ENCODE results near the gene CACNA2D4. TPM values are rescaled to one million over a fixed set of nuclear protein-coding genes. Genes with fewer than 3 reads are reported as not detected.
A peak's percentile ranks its signal among the peaks of the same experiment; 100 is the strongest.

Gene CACNA2D4
- total RNA-seq, 2 experiments from 2014 or later: 5.5 to 7.2 TPM

DNA sequence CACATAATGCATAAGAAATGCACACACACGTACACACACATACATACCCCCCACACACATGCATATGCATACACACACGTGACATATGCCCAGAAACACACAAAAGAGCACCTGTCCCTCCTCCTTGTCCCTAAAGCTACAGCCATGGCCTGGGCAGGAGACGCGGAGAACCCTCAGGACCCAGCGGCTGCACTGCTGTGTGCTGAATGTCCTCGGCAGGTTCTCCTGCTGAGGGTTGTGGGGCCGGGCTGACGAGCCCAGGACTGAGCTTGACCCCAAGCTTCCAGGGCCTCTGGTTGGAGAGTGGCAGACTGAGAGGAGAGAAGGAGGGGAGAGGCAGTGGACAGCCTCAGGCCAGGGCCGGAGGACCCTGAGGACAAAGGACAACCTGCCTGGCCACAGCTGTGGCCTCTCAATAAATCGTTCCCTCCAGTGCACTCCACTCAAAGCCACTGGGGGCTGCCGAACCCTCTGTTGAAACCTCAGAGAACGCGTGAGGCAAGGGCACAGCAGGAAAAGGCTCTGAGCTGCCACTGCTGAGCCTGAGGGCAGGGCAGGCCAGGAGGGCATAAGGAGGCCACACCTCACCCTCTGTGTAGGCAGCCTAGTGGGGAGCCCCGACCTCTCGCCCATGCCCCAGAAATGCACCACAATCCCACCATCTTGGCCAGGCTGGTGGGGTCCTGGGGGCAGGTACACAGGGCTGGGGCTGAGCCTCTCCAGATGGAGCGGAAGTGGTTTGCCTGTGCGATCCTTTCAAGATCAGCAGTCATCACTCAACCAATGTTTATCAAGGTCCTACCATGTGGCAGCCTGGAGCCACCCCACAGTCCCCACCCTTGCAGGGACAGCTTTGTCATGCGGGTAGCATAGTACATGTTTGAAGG lies 3.1 kb downstream of the CACNA2D4 start:
- POLR2A ChIA-PET: no interaction called here
- intact Hi-C loops (cut with DNase I, micrococcal nuclease): loop anchor here in 1 of 2 experiments (10.0 kb wide), 1 partner anchor 581 kb away; no protein-coding TSS in a partner anchor
- DNase-seq: peak; percentile 54
- Mint-ChIP-seq H3K27ac (peak overlapping the region; percentile 74), H3K36me3 (ENCODE audit: low read depth) (no peaks in the 10 kb centered on the region), H3K4me3 (no peak overlapping the region), H3K27me3 (peaks cover 3% of the 10 kb centered on the region), H3K9me3 (ENCODE audit: low read depth) (no peaks in the 10 kb centered on the region), H3K4me1 (peaks cover 16% of the 10 kb centered on the region)
- CTCF ChIA-PET: interaction anchor here (0.6 to 2.3 kb wide), 4 partner anchors 25 to 280 kb away, joined by 3 to 9 read pairs (median 3); no protein-coding TSS in a partner anchor
- peak; percentile 92 for ATAC-seq

DNA sequence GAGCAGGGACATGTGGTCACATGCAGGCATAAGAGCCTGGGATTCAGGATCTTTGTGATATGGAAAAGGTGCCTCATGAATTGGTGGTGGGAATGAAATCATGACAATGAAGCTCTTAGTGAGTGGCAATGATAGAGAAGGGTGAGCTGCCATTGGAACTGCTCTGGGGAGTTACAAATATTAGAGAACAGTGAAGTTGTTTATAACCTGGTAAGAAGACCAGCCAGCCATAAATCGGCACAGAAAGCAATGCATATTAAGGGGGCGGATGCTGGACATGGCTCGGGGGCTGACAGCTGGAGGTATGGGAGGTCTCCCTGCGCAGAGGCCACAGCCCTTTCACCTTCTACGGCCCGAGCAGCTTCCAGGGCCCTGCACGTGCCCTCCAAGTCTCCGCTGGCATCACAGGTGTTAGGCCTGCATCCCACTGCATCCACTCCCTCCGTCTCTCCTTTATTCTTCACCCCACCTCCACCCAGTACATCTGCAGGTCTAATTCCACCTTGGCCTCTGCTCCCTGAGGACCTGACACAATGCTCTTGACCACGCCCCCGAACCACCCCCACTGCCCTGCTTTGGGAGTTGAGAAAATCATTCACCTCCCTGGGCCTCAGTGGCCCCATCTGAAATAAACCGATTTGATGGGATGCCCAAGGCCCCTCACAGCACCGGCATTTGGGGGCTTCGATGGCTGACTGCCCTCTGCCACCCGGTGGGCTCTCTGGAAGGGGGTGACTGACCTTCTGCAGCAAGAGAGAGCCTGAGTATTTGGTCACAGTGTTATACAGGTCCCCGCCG lies 4.1 kb downstream of the CACNA2D4 start:
- H3K27ac Mint-ChIP-seq: no peak overlapping the region
- H3K27me3 Mint-ChIP-seq: peaks cover 7% of the 10 kb centered on the region
- ChIA-PET POLR2A (no interaction called here), CTCF (interaction anchor here (0.6 to 2.3 kb wide), 2 partner anchors 7 to 26 kb away, joined by 3 to 9 read pairs; no protein-coding TSS in a partner anchor)
- no peaks in the 10 kb centered on the region for H3K36me3 Mint-ChIP-seq (ENCODE audit: low read depth)
- intact Hi-C loops (cut with DNase I, micrococcal nuclease): loop anchor here in 1 of 2 experiments (10.0 kb wide), 1 partner anchor 580 kb away; no protein-coding TSS in a partner anchor
- ATAC-seq: no peak
- DNase-seq: peak; percentile 2
- H3K4me3 Mint-ChIP-seq: no peak overlapping the region
- H3K4me1 Mint-ChIP-seq: peaks cover 16% of the 10 kb centered on the region
- no peaks in the 10 kb centered on the region for H3K9me3 Mint-ChIP-seq (ENCODE audit: low read depth)

DNA sequence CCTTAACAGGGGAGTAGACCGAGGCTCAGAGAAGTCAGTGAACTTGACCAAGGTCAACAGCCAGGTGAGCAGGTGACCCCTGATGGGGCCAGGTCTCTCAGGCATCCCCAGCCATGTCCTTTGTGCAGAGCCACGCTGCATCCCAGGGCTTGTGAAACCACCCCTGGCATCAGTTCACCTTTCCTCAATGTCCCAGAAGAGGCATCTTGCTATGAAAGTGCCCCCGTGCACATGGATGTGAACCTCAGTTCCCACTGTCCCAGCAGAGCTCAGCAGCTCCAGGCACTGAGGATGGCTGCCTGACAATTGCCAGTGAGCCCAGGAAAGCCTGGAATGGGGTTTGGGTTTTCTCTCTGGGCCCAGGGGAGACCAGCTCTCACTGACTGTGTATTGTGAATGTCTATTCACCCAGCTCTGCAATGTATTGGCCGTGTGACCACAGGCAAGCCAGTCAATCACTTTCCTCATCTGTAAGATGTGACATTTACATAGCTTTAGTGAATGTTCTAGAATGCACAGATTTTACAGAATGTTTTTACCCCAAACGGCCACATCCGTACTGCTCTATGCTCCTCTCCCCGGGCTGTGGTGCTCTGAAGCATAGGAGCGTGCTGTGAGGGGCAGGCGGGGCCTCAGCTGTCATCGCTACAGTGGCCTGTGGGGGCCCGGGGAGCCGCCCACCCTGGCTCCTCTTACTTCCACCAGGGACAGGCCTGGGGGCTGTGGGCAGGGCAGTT lies 4.9 kb downstream of the CACNA2D4 start:
- Mint-ChIP-seq H3K36me3 (ENCODE audit: low read depth) (no peaks in the 10 kb centered on the region), H3K27ac (no peak overlapping the region), H3K27me3 (peaks cover 7% of the 10 kb centered on the region), H3K4me1 (peaks cover 16% of the 10 kb centered on the region), H3K9me3 (ENCODE audit: low read depth) (no peaks in the 10 kb centered on the region), H3K4me3 (no peak overlapping the region)
- no peak for DNase-seq
- POLR2A ChIA-PET: no interaction called here
- intact Hi-C loops (cut with DNase I, micrococcal nuclease): loop anchor here in 1 of 2 experiments (10.0 kb wide), 1 partner anchor 579 kb away; no protein-coding TSS in a partner anchor
- ATAC-seq: no peak
- CTCF ChIA-PET: interaction anchor here (0.6 kb wide), 1 partner anchor 8 kb away, joined by 3 read pairs; no protein-coding TSS in a partner anchor

DNA sequence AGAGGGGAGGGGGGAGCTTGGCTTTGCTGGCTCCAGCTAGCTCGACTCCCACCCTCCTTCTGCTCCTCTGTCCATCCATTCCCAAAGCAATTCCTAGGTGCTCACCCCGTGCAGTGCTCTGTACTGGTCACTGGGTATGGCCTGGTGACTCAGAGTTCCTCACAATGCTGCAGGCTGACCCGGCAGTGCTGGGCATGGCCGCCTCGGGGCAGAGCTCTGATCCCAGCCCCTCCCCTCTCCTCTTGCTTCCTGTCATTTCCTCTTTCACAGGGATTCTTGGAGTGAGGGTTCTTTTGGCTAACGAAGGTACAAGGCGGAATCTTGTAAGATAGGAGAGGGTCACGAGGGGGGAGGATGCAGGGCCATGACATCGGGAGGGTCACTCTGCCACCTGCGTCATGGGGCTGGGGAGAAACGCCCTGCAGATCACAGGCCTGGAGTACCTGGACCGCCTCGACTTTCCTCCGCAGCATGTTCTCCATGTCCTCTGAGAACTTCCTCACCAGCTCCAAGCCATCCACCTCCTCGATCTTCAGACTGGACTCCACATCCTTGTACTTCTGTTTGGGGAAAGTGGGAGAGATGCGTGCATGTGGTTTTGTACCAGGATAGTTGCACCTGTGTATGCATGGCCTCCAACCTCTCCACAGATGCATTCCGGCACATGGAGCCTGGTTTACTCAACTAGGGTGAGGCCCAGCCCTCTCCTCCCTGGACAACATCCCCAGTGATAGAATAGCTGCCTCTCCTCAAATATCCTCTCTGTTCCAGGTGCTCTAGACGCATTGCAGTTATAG lies 5.7 kb downstream of the CACNA2D4 start:
- peaks cover under 1% of the 10 kb centered on the region for H3K9me3 Mint-ChIP-seq (ENCODE audit: low read depth)
- no peak overlapping the region for H3K4me3 Mint-ChIP-seq
- peaks cover 1% of the 10 kb centered on the region for H3K36me3 Mint-ChIP-seq (ENCODE audit: low read depth)
- ATAC-seq (no peak), DNase-seq (no peak)
- peaks cover 17% of the 10 kb centered on the region for H3K4me1 Mint-ChIP-seq
- H3K27ac Mint-ChIP-seq: no peak overlapping the region
- intact Hi-C loops (cut with DNase I, micrococcal nuclease): loop anchor here in 1 of 2 experiments (10.0 kb wide), 1 partner anchor 578 kb away; no protein-coding TSS in a partner anchor
- ChIA-PET POLR2A (no interaction called here), CTCF (interaction anchor here (0.6 kb wide), 1 partner anchor 198 kb away, joined by 3 read pairs; no protein-coding TSS in a partner anchor)
- H3K27me3 Mint-ChIP-seq: peaks cover 8% of the 10 kb centered on the region

DNA sequence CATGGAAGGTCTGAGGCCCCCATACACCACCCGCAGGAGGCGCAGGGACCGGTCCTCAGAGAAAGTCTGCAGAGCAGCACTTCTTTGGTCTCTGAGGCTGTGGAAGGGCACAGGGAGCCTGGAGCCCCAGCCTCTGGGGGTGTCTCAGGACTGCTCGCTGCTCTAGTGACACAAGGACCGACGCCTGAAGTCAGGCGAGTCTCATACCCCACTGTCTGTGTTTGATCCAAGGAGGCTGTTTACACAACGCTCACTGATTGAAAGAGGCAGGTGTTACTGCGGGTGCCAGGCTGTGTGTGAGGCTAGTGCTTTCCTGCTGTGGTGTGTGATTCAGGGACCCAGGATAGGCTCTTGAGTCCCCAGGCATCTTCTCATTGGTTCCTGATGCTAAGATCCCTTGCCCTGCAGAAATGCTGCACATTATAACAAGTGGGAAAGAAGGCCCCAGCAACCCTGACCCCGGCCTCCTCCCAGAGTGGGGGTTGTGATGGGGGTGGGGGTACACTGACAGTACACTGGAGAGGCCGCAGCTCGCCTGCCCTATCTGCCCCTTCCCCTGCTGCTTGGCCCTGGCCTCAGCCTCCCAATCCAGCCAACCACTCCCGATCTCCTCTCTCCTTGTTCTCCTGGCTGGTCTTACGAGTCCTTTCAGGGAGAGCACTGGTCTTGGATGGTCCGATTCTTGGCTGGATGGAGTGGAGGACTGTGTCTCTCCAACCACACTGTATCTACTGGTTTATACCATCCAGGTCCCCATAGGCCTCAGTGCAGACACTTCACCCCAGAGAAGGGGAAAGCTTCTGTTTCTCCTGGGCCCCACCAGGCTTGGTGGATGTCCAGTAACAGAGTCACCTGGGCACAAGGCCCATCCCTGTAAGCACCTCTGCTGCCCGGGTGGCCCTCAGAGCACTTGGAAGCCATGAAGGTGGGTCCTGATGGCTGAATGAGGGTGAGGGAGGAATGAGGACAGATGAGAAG lies 6.6 kb downstream of the CACNA2D4 start:
- ChIA-PET POLR2A (no interaction called here), CTCF (no interaction called here)
- DNase-seq: no peak
- H3K36me3 Mint-ChIP-seq (ENCODE audit: low read depth): peaks cover 3% of the 10 kb centered on the region
- peaks cover 4% of the 10 kb centered on the region for H3K9me3 Mint-ChIP-seq (ENCODE audit: low read depth)
- no peak for ATAC-seq
- no peak overlapping the region for H3K27ac Mint-ChIP-seq
- H3K4me1 Mint-ChIP-seq: peaks cover 18% of the 10 kb centered on the region
- peaks cover 15% of the 10 kb centered on the region for H3K27me3 Mint-ChIP-seq
- intact Hi-C loops (cut with DNase I, micrococcal nuclease): loop anchor here in 1 of 2 experiments (10.0 kb wide), 1 partner anchor 577 kb away; no protein-coding TSS in a partner anchor
- no peak overlapping the region for H3K4me3 Mint-ChIP-seq

DNA sequence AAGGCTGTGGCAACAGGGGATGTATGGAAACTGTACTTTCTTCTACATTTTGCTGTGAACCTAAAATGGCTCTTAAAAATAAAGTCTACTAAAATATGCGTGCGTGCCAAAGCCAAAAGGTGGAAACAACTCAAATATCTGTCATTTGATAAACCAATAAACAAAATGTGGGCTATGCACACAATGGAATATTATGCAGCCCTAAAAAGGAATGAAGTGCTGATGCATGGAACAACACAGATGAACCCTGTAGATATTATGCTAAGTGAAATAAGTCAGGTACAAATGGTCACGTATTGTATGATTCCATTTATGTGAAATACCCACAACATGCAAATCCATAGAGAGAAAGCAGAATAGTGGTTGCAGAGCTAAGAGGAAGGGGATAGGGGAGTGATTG lies 8.0 kb downstream of the CACNA2D4 start:
- ChIA-PET CTCF (no interaction called here), POLR2A (no interaction called here)
- H3K27ac Mint-ChIP-seq: no peak overlapping the region

DNA sequence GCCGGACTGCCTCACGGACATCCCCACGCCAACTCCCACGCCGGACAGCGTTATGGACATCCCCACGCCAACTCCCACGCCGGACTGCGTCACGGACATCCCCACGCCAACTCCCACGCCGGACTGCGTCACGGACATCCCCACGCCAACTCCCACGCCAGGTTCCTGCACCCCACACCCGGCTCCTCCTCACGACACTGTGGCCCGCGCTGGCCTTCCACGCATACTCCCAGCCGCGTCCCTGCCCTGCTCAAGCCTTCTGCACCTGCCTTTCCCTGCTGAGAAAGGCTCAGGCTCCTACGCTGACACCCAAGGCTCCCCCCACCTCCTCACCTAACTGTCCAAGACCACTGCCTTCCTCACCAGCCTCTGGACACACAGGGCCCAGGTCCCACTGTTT lies 9.7 kb downstream of the CACNA2D4 start:
- H3K27ac Mint-ChIP-seq: no peak overlapping the region
- peaks cover 15% of the 10 kb centered on the region for H3K27me3 Mint-ChIP-seq
- DNase-seq (no peak), ATAC-seq (no peak)
- H3K36me3 Mint-ChIP-seq (ENCODE audit: low read depth): peaks cover 3% of the 10 kb centered on the region
- CTCF ChIA-PET: no interaction called here
- H3K4me3 Mint-ChIP-seq: no peak overlapping the region
- H3K4me1 Mint-ChIP-seq: peaks cover 4% of the 10 kb centered on the region
- intact Hi-C loops (cut with DNase I, micrococcal nuclease): no loop called here
- POLR2A ChIA-PET: no interaction called here
- peaks cover 15% of the 10 kb centered on the region for H3K9me3 Mint-ChIP-seq (ENCODE audit: low read depth)

More for the DNA sequence above, 8.0 kb downstream of the CACNA2D4 start:
- ATAC-seq (no peak), DNase-seq (no peak)
- intact Hi-C loops (cut with DNase I, micrococcal nuclease): loop anchor here in 1 of 2 experiments (10.0 kb wide), 1 partner anchor 576 kb away; no protein-coding TSS in a partner anchor
- Mint-ChIP-seq H3K27me3 (peaks cover 15% of the 10 kb centered on the region), H3K4me3 (no peak overlapping the region), H3K9me3 (ENCODE audit: low read depth) (peaks cover 6% of the 10 kb centered on the region), H3K4me1 (peaks cover 6% of the 10 kb centered on the region), H3K36me3 (ENCODE audit: low read depth) (peaks cover 3% of the 10 kb centered on the region)

DNA sequence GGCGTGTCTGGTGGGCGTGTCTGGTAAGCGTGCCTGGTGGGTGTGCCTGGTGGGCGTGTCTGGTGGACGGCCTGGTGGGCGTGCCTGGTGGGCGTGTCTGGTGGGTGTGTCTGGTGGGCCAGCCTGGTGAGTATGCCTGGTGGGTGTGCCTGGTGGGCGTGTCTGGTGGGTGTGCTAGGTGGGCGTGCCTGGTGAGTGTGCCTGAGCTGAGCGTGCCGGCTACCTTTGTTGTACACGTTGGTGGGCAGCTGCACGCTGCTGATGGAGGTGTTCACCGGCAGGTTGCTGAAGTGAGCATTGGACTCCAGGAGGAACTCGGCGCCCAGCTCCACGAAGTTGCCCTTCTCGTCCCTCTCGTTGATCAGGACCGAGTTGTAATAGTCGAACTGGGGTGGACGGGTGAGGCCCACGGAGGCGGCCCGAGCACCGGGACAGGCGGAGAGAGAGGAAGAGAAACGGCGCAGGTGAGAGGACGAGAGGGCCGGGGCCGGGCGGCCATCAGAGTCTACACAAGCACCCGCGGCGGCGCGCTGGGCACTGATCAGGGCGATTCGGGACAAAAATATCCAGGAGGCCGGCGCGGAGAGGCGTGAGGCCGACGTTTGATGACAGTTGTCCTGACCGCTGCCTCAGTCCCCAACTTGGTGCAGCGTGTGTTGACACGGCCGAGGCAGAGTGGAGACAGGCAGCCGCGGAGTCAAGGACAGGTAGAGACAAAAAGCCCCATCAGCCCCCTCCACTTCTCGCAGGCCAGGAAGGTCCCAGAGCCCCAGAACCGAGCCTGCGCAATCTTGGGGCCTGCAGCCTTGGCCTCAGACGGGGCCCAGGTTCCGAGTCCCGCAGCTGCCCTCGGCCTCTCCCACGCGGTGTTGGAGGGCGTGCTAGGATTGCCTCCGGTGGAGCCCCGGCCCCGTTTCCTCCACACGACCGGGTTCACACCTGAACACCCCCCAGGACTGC lies 10.5 kb downstream of the CACNA2D4 start:
- DNase-seq: peak; percentile 30
- CTCF ChIA-PET: interaction anchor here (0.6 kb wide), 1 partner anchor 733 kb away, joined by 3 read pairs; no protein-coding TSS in a partner anchor

DNA sequence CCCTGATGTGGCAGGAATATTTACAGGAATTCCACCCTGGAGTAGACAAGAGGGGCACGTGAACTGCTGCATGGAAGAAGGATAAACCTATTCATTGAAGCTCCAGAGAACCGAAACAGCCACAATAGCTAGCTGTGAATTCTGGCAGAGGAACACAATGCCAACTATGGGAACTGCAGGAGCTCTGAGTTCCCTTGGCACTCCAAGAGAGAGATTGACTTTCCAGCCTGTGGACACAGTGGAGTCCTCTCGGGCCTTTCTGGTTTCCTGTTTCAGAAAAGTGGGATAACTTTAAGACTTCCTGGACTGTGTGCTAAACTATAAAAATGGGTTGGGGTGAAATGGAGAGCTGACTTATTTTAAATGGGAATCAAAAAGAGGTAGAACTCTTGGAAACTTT lies 11.9 kb downstream of the CACNA2D4 start:
- H3K9me3 Mint-ChIP-seq (ENCODE audit: low read depth): peaks cover 27% of the 10 kb centered on the region
- H3K4me1 Mint-ChIP-seq: peaks cover 4% of the 10 kb centered on the region
- no peak for DNase-seq
- peaks cover 3% of the 10 kb centered on the region for H3K36me3 Mint-ChIP-seq (ENCODE audit: low read depth)
- H3K27me3 Mint-ChIP-seq: peaks cover 15% of the 10 kb centered on the region
- no peak for ATAC-seq
- CTCF ChIA-PET: no interaction called here
- intact Hi-C loops (cut with DNase I, micrococcal nuclease): no loop called here
- POLR2A ChIA-PET: no interaction called here
- no peak overlapping the region for H3K4me3 Mint-ChIP-seq
- H3K27ac Mint-ChIP-seq: no peak overlapping the region

More for the DNA sequence above, 10.5 kb downstream of the CACNA2D4 start:
- no peak for ATAC-seq
- H3K27me3 Mint-ChIP-seq: peaks cover 15% of the 10 kb centered on the region
- H3K27ac Mint-ChIP-seq: no peak overlapping the region
- peaks cover 18% of the 10 kb centered on the region for H3K9me3 Mint-ChIP-seq (ENCODE audit: low read depth)
- POLR2A ChIA-PET: no interaction called here
- H3K36me3 Mint-ChIP-seq (ENCODE audit: low read depth): peaks cover 3% of the 10 kb centered on the region
- H3K4me3 Mint-ChIP-seq: no peak overlapping the region
- intact Hi-C loops (cut with DNase I, micrococcal nuclease): no loop called here
- H3K4me1 Mint-ChIP-seq: peaks cover 4% of the 10 kb centered on the region
